MM.1S (cell line): ENCODE results near the gene TRAPPC14.

Experiments used
- EZH2 ChIP-seq: fragments of 300-600 bp; sonication (generic); optimal IDR thresholded peaks from 2 replicates; pipeline ENCODE3; 2017; ENCODE audit warnings: low read depth, mild to moderate bottlenecking, antibody characterized with exemption, low read length, mixed read lengths
- TF ChIP-seq, protein P1 (sequence below): fragments of 300-600 bp; sonication (generic); IDR thresholded peaks from 2 replicates; pipeline ENCODE4 v1.5.1; 2016; ENCODE audit warnings: antibody characterized with exemption, low read length, mixed read lengths

DNA sequence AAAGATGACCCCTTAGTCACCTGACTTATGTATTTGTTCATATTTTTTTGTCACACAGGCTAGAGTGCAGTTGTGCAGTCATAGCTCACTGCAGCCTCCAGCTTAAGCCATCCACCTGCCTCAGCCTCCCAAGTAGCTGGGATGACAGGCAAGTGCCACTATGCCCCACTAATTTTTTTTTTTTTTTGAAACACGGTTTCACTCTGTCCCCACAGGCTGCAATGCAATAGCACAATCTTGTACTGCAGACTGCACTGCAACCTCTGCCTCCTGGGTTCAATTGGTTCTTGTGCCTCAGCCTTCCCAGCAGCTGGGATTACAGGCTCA is 29.9 kb downstream of the TRAPPC14 start:
- TF ChIP-seq, protein P1, sequence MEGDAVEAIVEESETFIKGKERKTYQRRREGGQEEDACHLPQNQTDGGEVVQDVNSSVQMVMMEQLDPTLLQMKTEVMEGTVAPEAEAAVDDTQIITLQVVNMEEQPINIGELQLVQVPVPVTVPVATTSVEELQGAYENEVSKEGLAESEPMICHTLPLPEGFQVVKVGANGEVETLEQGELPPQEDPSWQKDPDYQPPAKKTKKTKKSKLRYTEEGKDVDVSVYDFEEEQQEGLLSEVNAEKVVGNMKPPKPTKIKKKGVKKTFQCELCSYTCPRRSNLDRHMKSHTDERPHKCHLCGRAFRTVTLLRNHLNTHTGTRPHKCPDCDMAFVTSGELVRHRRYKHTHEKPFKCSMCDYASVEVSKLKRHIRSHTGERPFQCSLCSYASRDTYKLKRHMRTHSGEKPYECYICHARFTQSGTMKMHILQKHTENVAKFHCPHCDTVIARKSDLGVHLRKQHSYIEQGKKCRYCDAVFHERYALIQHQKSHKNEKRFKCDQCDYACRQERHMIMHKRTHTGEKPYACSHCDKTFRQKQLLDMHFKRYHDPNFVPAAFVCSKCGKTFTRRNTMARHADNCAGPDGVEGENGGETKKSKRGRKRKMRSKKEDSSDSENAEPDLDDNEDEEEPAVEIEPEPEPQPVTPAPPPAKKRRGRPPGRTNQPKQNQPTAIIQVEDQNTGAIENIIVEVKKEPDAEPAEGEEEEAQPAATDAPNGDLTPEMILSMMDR: no peak
- no peak for TF ChIP-seq EZH2
